ENCODE measurements around the gene EPS8.

EPS8 gene

DNA sequence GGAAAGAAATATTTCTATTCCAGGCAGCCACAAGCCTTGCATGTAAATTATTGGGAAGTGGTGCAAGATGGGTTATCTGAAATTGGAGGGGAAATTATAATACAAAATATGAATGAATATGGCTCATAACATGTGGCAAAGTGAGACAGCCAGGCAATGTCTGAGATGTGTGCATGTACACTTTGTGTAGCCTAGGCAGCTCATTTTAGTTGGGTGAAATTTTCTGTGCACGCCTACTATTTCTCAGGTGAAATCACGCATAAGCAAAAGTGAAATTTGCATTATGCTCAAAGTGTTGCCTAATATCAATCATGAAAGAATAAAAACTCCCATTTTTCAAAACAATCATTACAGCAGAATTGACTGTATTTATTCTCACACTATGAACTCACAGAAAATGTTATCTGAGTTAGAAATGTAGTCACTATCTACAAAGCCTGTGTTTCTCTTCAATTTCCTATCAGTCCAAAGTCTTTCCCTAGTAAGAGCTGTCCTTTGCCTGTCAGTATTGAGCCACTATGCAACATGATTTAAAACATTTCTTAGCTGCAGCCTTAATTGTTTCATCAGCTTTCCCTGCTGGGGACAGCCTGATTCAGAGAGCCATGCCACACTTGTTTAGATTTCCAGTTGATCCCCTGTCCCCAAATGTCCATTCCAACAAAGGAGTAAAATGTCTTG is 80.7 kb downstream of the EPS8 start:
- DNase-seq, result no peak
- CTCF ChIA-PET, result no interaction called here
- Mint-ChIP-seq H3K27ac (no peak overlapping the region), H3K27me3 (no peaks in the 10 kb centered on the region), H3K4me1 (no peaks in the 10 kb centered on the region), H3K9me3 (no peaks in the 10 kb centered on the region), H3K4me3 (no peak overlapping the region), H3K36me3 (no peaks in the 10 kb centered on the region)

DNA sequence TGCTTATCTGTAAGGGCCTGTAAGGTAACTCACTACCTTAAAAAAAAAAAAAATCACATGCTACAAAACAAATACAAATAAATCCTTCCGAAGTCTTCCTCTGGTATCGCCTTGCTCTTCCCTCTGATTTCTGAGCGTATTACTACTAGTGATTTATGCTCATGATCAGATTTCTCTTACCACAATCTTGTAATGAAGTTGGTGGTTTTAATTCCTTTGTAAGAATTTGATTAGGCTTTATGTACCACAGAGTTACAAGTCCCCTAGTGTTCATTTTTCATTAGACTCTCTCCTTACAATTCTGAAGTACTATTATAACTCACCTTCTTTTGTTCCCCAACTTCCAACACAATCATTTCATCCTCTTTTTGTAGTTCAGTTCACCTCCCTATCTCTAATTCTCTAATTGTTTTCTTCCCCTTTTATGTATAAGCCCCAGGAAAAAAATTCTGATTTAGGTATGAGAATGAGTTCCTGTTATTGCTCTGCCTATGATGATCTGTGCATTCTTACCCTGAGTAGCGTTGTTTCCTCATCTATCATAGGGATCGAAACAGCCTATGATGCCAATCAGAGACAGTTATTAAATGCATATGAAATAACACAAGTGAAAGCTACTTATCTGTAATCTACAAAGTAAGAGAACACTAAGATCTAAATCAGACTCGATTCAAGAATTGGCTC is 81.5 kb downstream of the EPS8 start:
- Mint-ChIP-seq H3K9me3 (no peaks in the 10 kb centered on the region), H3K27ac (no peak overlapping the region), H3K4me1 (no peaks in the 10 kb centered on the region), H3K36me3 (no peaks in the 10 kb centered on the region), H3K4me3 (no peak overlapping the region), H3K27me3 (no peaks in the 10 kb centered on the region)
- CTCF ChIA-PET, result no interaction called here
- no peak for DNase-seq

DNA sequence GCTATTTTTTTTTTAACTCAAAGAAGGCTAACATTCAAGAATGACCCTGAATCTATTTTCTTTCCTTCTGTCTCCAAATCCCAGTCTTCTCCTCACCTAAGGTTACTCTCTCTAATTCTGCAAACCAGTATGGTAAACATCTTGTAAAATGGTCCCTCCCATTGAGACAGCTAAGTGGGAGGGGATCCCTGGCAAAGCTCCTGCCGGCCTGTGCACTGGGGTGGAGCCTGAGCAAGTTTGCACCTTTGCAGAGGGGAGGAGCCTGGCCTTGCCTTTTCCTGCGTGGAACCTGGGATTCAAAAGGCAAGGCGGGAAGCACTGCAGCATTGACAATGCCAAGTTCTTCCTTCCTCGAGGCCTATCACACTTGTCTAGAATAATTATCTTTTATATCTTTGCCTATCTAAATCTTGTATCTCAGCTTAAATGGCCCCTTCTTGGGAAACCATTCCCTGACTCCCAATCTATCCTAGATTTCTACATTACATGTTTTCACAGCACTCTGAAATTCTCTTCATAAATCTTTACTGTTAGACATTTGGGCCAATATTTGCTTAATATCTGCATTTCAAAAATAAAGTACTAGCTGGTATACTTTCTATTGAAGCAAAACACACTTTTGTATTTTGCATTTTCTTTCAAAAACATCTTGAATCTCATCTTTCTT is 83.0 kb downstream of the EPS8 start:
- H3K4me1 Mint-ChIP-seq, result peaks cover 13% of the 10 kb centered on the region
- no peak overlapping the region for H3K4me3 Mint-ChIP-seq
- H3K27ac Mint-ChIP-seq, result no peak overlapping the region
- no peaks in the 10 kb centered on the region for H3K36me3 Mint-ChIP-seq
- CTCF ChIA-PET, result interaction anchor here (0.6 to 1.3 kb wide), 2 partner anchors 9 to 111 kb away, joined by 3 read pairs; no protein-coding TSS in a partner anchor
- no peak for DNase-seq
- H3K27me3 Mint-ChIP-seq, result no peaks in the 10 kb centered on the region
- H3K9me3 Mint-ChIP-seq, result no peaks in the 10 kb centered on the region

DNA sequence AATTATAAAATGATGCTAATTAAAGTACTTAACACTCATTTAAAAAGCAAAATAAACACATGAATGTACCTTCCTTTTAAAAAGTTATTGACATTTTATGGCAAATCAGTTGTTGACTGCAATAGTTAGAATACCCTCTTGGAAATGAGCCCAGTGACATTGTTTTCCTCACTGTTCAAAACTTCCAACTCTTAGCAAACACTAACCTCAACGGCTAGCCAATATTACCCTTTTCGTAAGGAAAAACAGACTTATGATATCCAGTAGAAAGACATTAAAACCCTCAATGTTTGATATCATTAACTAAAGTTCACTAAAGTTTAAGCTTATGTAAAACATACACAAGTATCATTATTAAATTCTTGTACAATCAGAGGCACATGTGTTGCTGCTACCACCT is 83.6 kb downstream of the EPS8 start:
- no peak for DNase-seq
- no peaks in the 10 kb centered on the region for H3K9me3 Mint-ChIP-seq

DNA sequence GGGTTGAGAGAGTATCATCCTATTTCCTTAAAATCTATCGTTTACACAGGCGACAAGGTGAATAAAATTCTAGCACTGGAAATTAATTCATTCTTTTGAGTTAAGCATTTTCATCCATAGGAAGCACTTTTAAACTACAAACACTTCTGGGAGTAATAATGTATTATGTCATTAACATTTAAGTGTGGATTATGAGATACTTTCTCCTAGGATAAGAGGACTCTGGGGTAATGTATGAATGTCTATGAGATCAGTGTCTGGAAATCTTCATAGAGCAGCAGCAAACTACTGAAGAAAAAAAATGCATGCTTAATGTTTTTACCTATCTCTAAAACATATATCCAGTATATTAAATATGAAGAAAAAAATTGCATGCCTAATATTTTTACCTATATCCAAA is 86.9 kb downstream of the EPS8 start:
- H3K27me3 Mint-ChIP-seq, result no peaks in the 10 kb centered on the region
- H3K36me3 Mint-ChIP-seq, result no peaks in the 10 kb centered on the region
- no peak overlapping the region for H3K27ac Mint-ChIP-seq
- peaks cover 37% of the 10 kb centered on the region for H3K4me1 Mint-ChIP-seq
- no peak for DNase-seq
- no peak overlapping the region for H3K4me3 Mint-ChIP-seq
- CTCF ChIA-PET, result interaction anchor here (1.0 kb wide), 1 partner anchor 153 kb away, joined by 3 read pairs; no protein-coding TSS in a partner anchor
- no peaks in the 10 kb centered on the region for H3K9me3 Mint-ChIP-seq

More for the DNA sequence above, 83.6 kb downstream of the EPS8 start:
- Mint-ChIP-seq H3K36me3 (no peaks in the 10 kb centered on the region), H3K27me3 (no peaks in the 10 kb centered on the region), H3K27ac (no peak overlapping the region), H3K4me1 (peaks cover 18% of the 10 kb centered on the region), H3K4me3 (no peak overlapping the region)
- CTCF ChIA-PET, result interaction anchor here (0.6 to 1.3 kb wide), 2 partner anchors 9 to 111 kb away, joined by 3 read pairs; no protein-coding TSS in a partner anchor

DNA sequence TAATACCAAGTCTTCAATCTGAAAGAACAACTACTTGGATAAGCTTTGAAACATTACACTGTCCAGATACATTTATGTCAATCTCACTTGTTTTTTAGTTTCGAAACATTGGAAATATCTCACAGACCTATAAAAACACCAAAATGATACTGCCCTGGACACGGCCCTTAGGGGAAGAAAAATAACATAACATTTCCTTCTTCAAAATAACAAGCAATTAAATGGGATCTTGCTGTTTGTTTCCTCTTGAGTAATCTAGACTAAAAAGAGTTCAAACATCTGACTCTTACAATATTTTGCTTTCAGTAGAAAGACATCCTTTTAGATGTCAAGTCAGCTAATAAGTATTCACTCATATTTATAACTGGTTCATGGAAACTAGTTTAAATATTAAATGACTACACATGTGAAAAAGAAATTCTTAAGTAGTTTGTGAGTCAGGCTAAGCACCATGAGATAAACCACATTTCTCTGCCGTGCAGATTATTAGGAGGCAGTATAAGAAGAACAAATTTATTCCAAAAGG is 87.5 kb downstream of the EPS8 start:
- Mint-ChIP-seq H3K36me3 (no peaks in the 10 kb centered on the region), H3K4me1 (peaks cover 40% of the 10 kb centered on the region), H3K9me3 (no peaks in the 10 kb centered on the region), H3K27ac (peak overlapping the region; percentile 9), H3K4me3 (no peak overlapping the region), H3K27me3 (no peaks in the 10 kb centered on the region)
- DNase-seq, result no peak
- CTCF ChIA-PET, result no interaction called here

DNA sequence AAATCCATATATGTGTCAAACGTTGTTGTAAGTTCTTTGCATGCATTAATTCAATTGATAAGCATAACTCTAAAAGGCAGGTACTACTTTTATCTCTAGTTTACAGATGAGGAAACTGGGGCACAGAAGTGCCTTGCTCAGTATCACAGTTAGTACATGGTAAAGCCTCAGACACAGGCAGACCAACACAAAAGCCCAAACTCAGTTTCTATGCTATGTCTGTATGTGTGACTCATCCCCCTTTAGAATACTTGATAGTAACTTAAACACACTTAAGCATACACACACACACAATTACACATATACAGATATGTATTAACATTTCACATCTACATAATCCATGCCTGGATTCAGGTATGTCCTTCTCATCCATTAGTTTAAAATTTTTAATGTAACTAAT is 88.0 kb downstream of the EPS8 start:
- Mint-ChIP-seq H3K36me3 (no peaks in the 10 kb centered on the region), H3K9me3 (no peaks in the 10 kb centered on the region), H3K4me3 (no peak overlapping the region), H3K27ac (no peak overlapping the region), H3K4me1 (peaks cover 40% of the 10 kb centered on the region), H3K27me3 (no peaks in the 10 kb centered on the region)
- CTCF ChIA-PET, result no interaction called here
- DNase-seq, result no peak

DNA sequence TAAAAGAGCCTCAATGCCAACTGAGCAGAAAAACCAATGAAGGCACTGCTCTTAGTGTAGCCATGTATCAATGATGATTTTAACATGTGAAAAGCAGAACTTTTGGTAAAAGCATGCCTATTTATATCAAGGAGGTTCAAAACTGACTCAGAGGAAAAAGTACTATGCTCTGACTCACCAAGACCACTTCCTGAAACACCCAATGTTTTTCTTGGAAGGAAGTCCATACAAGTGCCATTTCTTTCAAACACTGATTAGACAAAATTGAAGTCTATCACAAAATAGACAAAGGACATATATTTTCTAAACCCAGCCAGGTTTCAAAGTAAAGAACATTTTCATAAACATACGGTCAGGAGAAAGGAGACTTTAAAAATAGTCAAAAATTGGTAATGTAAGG is 88.6 kb downstream of the EPS8 start:
- Mint-ChIP-seq H3K9me3 (no peaks in the 10 kb centered on the region), H3K36me3 (no peaks in the 10 kb centered on the region), H3K4me1 (peaks cover 40% of the 10 kb centered on the region), H3K27me3 (no peaks in the 10 kb centered on the region), H3K27ac (peak overlapping the region; percentile 84), H3K4me3 (no peak overlapping the region)
- CTCF ChIA-PET, result no interaction called here
- DNase-seq, result no peak

DNA sequence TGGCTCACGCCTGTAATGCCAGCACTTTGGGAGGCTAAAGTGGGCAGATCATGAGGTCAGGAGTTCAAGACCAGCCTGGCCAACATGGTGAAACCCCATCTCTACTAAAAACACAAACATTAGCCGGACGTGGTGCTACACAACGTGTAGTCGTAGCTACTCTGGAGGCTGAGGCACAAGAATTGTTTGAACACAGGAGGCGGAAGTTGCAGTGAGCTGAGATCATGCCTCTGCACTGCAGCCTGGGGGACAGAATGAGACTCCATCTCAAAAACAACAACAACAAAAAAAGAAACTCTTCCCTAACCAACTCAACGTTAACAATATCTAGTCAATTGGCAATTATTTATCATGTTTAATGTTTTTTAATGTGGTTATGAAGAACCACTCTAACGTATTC is 89.3 kb downstream of the EPS8 start:
- no peaks in the 10 kb centered on the region for H3K27me3 Mint-ChIP-seq
- CTCF ChIA-PET, result no interaction called here
- peak overlapping the region; percentile 6 for H3K4me3 Mint-ChIP-seq
- DNase-seq, result no peak
- no peaks in the 10 kb centered on the region for H3K36me3 Mint-ChIP-seq
- peak overlapping the region; percentile 84 for H3K27ac Mint-ChIP-seq
- H3K4me1 Mint-ChIP-seq, result peaks cover 40% of the 10 kb centered on the region
- no peaks in the 10 kb centered on the region for H3K9me3 Mint-ChIP-seq

DNA sequence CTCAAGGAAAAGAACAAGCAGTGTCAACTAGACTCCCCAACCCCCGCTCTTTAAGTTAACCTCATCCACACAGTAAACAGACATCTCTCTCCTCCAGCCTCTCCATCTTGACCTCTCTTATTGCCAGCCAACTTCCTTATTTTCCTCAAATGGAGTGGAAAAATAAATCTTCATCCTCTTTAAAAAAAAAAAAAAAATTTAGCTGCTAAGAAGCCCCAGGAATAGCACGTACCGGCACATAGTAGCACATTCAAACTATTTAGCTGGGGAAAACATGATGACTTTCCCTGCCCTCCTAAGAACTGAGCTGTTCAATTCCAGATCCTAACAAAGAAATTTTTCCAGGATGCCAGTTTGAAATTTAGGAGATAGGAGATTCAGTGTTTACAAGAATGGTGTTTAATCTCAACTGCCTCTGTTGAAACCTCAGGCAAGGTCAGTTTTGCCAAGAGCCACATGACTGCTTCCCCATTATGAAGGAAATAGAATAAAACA is 90.8 kb downstream of the EPS8 start:
- peaks cover 40% of the 10 kb centered on the region for H3K4me1 Mint-ChIP-seq
- no peak overlapping the region for H3K27ac Mint-ChIP-seq

DNA sequence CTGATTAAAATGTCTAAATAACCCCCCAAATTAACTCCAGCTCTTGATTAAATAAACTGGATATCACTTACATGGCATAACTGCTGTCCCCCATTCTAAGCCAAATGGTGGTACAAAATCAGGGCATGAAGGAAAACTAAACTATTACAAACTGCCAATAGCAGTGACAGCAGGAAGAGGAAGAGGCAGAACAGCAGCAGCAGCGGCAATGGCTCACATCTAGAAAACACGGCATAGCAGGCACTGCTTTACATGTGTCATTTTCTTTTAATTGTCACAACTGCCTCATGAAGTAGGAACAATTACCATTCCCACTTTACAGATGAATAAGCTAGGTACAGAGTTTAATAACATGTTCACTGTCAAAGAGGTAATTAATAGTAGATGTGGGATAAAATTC is 92.0 kb downstream of the EPS8 start:
- Mint-ChIP-seq H3K9me3 (no peaks in the 10 kb centered on the region), H3K27me3 (peaks cover 4% of the 10 kb centered on the region), H3K27ac (no peak overlapping the region), H3K4me1 (peaks cover 38% of the 10 kb centered on the region), H3K4me3 (no peak overlapping the region), H3K36me3 (no peaks in the 10 kb centered on the region)
- no peak for DNase-seq
- CTCF ChIA-PET, result no interaction called here

More for the DNA sequence above, 90.8 kb downstream of the EPS8 start:
- CTCF ChIA-PET, result no interaction called here
- H3K4me3 Mint-ChIP-seq, result no peak overlapping the region
- peaks cover 4% of the 10 kb centered on the region for H3K27me3 Mint-ChIP-seq
- H3K36me3 Mint-ChIP-seq, result no peaks in the 10 kb centered on the region
- H3K9me3 Mint-ChIP-seq, result no peaks in the 10 kb centered on the region
- no peak for DNase-seq

DNA sequence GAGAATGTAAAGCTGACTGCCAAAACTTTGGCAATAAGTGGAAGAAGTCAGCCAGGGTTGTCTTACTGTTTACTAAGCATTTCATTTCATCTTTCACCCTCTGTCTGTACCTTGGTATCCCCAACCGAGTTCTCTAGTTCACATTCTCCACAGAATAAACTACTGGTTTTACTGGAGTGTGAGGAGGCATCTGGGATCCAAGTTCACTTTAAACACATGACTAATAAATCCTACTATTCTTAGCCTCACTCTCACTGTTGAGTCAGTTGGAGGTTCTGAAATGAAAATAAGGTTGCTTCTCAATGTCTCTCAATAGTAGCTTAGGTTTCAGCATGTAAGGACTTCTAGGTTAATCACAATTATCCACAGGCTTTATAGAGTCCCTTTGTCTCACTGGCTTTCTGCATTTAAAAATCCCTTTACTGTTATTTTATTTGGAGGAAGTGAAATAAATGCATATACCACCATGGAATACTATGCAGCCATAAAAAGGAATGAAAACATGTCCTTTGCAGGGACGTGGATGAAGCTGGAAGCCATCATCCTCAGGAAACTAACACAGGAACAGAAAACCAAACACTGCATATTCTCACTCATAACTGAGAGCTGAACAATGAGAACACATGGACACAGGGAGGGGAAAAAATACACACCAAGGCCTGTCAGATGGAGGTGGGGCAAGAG is 95.8 kb downstream of the EPS8 start:
- CTCF ChIA-PET, result interaction anchor here (0.6 kb wide), 1 partner anchor 208 kb away, joined by 3 read pairs; no protein-coding TSS in a partner anchor
- no peak overlapping the region for H3K27ac Mint-ChIP-seq
- H3K36me3 Mint-ChIP-seq, result no peaks in the 10 kb centered on the region
- DNase-seq, result no peak
- H3K27me3 Mint-ChIP-seq, result peaks cover 12% of the 10 kb centered on the region
- no peak overlapping the region for H3K4me3 Mint-ChIP-seq
- peaks cover 2% of the 10 kb centered on the region for H3K4me1 Mint-ChIP-seq
- H3K9me3 Mint-ChIP-seq, result no peaks in the 10 kb centered on the region

DNA sequence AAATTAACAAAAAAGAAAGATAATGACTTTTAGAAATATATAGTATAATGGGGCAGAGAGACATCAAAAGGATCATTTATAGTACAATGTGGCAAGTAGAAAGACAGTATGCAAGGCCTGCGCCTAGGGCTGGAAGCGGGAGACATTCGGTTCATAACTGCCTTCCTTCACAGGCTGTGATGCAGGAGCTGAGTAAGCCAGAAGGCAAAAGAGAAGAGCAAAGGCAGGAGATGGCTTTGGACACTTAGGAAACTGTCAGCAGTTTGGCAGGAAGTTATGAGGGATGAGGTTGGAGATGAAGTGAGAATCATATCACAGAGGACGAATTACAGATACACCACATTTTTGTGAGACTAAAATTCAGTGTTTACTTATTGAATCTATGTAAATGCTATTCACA is 97.8 kb downstream of the EPS8 start:
- CTCF ChIA-PET, result no interaction called here
- Mint-ChIP-seq H3K27ac (no peak overlapping the region), H3K9me3 (no peaks in the 10 kb centered on the region), H3K27me3 (peaks cover 14% of the 10 kb centered on the region), H3K36me3 (no peaks in the 10 kb centered on the region), H3K4me3 (no peak overlapping the region), H3K4me1 (peaks cover 5% of the 10 kb centered on the region)
- no peak for DNase-seq

DNA sequence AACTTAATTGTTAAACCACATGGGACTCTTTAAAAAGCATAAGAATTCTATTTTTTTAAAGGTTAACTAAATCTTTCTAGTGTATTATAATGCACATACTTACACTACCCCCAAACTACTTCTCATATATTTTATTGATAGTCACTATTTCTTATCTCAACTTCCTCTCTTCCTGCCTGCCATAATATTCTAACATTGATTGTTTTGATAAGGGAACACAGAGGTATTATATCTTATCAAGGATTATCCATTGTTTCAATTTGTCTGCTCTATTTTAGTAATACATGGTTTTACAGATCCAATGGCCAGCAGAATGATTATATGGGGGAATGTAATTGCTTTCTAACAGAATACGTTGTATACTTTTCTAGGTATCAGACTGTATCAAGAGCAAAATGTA is 98.9 kb downstream of the EPS8 start:
- peaks cover 14% of the 10 kb centered on the region for H3K27me3 Mint-ChIP-seq
- peaks cover 5% of the 10 kb centered on the region for H3K4me1 Mint-ChIP-seq
- no peaks in the 10 kb centered on the region for H3K36me3 Mint-ChIP-seq
- H3K4me3 Mint-ChIP-seq, result no peak overlapping the region
- H3K27ac Mint-ChIP-seq, result no peak overlapping the region
- DNase-seq, result no peak
- CTCF ChIA-PET, result interaction anchor here (1.2 kb wide), 1 partner anchor 99 kb away, joined by 3 read pairs; no protein-coding TSS in a partner anchor
- no peaks in the 10 kb centered on the region for H3K9me3 Mint-ChIP-seq

All from activated naive CD4-positive, alpha-beta T cell treated with anti-CD3 and anti-CD28 coated beads, Interleukin-2, amount 10 ng/mL, durations not matched to agents 7 days and 5 days (primary cell).